Adrenal gland (tissue), 5 donors: ENCODE results near the gene SLC20A1.

Source experiments
- POLR2A ChIP-seq, 2 donors: fragments of 450-650 bp; IDR thresholded peaks; one replicate each; pipeline ENCODE4 v1.6.1; 2017; ENCODE audit warnings: antibody characterized with exemption in 2 of 2, mild to moderate bottlenecking in 2 of 2, moderate library complexity in 1 of 2
- TF ChIP-seq, protein P1 (sequence below), 6 experiments: fragments of 450-650 bp in 4 of 6; fragments of 200-600 bp in 2 of 6; sonication (generic) in 1 of 6; IDR thresholded peaks; 1 replicate in 5 of 6; 2 replicates in 1 of 6; pipeline versions ENCODE4 v1.5.1 to v1.8.0; 2016 to 2021; ENCODE audit warnings: antibody characterized with exemption in 6 of 6, mild to moderate bottlenecking in 2 of 6, moderate library complexity in 1 of 6
- donor health status: DM: no; HTN: no; CAD: no.

DNA sequence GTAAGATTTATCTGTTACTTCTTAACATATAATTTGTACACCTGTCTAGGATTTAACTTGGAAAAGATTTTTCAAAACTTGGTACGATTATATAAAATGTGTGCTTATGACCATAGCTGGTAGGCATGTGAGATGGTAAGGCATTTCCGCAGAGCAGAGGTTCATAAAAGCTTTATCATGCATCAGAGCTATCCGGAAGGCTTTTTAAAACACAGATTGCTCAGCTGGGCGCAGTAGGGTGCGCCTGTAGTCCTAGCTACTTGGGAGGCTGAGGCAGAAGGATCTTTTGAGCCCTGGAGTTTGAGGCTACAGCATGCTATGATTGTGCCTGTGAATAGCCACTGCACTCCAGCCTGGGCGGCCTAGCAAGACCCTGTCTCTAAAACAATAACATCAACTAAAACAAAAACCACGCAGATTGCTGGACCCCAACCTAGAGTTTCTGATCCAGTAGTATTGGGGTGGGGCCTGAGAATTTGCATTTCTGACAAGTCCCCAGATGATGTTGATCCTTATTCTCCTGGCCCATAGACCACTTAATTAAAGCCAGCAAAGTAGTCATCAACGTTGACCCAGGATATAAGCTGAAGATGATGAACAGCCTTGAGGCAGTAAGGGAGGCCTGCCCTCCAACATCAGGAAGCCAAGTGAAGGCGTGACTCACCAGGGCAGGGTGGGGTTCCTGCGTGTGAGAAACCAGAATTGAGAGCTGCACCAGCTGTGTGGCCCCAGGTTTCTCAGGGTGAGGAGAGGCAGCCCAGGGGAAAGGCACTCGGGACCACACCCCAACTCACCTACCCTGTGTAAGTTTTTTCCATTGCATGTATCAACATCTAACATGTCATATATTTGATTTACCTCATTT is 21.6 kb upstream of the SLC20A1 start:
- TF ChIP-seq, protein P1, sequence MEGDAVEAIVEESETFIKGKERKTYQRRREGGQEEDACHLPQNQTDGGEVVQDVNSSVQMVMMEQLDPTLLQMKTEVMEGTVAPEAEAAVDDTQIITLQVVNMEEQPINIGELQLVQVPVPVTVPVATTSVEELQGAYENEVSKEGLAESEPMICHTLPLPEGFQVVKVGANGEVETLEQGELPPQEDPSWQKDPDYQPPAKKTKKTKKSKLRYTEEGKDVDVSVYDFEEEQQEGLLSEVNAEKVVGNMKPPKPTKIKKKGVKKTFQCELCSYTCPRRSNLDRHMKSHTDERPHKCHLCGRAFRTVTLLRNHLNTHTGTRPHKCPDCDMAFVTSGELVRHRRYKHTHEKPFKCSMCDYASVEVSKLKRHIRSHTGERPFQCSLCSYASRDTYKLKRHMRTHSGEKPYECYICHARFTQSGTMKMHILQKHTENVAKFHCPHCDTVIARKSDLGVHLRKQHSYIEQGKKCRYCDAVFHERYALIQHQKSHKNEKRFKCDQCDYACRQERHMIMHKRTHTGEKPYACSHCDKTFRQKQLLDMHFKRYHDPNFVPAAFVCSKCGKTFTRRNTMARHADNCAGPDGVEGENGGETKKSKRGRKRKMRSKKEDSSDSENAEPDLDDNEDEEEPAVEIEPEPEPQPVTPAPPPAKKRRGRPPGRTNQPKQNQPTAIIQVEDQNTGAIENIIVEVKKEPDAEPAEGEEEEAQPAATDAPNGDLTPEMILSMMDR (IDR thresholded peaks at IDR 0.05), result no peak
- no peak for TF ChIP-seq POLR2A (IDR thresholded peaks at IDR 0.05)
